SKM-1 treated with dmso at 0.1 percent for 144 hours (cell line): Measurements from ENCODE around the gene SNAPC2.

Experiments
- DNase-seq: peaks from one replicate; lab custom pipeline; 2025; ENCODE audit not compliant: unreplicated experiment; lab: John Stamatoyannopoulos, UW

Gene SNAPC2

DNA sequence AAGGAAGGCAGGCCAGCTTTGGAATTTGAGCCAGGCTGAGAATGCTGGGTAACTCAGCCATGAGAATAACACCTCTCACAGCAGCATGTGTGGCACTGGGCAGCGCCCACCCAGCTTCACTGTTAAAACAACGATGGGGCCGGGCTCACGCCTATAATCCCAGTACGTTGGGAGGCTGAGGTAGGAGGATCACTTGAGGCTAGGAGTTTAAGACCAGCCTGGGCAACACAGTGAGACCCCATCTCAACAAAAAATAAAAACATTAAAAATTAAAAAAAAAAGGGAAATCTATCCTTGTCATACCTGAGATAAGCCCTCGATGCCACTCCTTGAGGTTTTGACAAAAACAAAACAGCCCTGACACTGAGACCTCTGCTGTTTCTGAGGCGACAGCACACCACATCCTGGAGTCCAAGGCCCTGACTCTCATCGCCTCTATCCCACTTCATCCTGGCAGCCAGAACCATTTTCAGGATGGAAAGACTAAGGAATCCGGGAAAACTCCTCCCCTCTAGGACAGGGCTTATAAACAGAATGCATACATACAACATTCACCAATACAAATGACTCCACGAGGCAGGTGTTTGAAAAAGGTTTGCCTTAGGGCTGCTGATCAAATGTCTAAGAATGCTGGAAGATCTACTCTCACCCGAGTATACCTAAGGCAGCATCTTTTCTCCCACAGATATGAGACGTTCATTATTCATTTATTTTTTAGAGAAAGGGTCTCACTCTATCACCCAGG lies 46.0 kb downstream of the SNAPC2 start:
- no peak for DNase-seq

DNA sequence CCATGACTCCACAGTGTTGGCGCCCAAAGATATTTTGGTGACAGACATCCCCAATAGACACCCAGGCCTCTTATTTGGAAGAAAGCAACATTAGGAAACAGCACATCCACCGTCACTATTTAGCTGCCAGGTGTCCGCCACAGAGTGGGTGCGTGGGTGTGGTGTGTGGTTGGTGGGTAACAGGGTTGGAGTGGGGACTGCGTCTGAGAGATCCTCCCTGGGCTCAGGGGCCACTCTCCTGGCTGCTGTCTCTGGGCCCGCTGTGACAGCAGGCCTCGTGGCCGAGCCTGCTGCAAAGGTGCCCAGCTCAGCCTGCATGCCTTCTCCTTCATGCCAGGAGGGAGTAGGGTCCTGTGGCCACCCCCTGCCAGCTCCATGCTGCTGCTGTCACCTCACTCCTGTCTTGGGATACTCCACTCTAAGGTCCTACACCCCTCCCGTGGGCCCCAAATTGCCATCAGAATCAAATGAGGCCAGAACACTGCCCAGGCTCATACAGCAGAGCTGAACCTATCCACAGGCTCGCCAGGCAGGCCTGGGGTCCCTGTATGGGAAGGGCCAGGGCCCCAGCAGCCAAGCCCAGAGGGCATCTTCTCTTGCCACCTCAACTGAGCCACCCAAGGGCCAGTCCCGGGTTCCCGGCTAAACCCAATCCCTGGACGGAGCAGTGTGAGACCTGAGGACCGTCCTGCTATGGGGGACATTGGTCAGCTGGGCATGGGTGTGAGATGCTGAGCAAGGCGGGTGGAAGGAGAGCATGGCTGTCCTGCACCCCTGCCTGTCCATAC lies 48.1 kb downstream of the SNAPC2 start:
- no peak for DNase-seq

DNA sequence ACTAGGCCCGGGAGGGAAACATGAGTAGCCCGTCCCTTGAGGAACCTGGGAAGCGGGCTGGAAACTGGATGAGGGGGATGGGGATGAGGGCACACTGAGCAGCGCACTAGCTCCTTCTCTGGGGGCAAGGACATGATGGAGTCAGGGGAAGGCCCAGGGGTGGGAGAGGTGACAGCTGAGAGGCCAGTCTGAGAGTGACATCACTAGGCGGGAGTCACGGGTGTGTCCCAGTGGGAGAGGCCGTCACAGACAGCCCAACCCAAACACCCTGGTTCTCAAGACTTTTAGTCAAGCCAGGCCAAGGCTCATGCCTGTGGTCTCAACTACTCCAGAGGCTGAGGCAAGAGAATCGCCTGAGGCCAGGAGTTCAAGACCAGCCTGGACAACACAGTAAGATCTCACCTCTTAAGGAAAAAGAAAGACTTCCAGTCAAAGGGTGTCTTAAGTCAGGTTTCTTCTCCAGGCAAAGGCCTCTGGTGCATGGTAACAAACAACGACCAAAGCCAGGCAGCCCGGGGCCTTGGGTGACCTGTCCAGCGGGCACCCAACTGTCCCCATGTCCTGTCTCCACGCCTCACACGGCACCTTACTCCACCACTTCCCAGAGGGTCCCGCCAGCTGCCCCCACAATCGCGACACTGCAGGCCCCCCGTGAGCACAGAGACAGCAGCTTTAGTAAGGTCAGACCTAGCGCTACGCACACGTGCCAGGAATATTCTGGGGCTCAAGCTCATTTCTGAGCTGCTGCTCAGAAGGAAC lies 48.8 kb downstream of the SNAPC2 start:
- DNase-seq = no peak

DNA sequence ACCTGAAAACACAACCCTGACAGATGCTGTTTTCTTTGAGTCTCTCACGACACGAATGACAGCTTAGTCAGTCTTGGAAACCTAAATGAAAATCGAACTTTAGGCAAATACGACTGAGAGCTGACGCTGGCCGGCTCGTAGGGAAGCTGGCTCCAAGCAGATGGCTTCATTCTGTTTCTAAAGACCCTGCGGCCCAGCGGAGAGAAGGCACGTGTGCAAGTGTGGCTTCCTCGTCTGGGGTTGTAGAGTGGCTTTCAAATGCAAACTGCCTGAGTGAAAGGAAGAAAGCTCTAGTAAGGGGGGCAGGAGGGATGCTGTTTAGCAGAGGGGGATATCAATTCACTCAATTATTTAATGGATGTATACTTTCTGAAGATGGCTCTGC lies 49.4 kb downstream of the SNAPC2 start:
- no peak for DNase-seq

DNA sequence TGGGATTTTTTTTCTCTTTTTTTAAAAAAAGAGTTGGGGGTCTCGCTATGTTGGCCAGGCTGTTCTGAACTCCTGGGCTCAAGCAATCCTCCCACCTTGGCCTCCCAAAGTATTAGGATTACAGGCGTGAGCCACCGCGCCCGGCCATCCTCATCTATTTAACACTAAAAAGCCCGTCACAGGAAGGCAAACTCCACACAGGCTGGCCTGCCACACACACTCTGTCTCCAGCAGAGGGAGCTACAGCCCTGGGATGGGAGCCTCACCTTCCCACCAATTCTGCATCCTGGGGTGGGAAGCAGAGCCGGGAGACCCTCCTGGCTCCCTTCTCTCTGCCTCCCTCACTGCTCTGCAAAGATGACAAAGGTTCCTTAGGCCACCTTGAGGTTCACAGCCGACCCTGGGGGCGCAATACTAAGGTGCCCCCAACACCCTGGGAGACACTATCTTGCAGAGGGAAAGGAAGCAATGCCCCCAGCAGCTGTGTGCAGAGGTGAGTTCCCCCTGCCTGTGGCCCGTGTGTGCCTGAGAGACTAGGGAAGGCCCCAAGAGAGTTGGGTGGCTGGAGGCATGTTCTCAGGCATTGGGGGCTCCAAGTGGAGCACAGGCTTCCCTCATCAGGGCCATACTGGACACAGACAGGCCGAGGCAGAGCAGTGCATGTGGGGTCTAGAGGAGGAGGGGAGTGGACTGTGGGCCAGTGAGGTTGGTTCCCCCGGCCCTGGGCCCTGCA lies 50.7 kb downstream of the SNAPC2 start:
- DNase-seq = peak; percentile 2

DNA sequence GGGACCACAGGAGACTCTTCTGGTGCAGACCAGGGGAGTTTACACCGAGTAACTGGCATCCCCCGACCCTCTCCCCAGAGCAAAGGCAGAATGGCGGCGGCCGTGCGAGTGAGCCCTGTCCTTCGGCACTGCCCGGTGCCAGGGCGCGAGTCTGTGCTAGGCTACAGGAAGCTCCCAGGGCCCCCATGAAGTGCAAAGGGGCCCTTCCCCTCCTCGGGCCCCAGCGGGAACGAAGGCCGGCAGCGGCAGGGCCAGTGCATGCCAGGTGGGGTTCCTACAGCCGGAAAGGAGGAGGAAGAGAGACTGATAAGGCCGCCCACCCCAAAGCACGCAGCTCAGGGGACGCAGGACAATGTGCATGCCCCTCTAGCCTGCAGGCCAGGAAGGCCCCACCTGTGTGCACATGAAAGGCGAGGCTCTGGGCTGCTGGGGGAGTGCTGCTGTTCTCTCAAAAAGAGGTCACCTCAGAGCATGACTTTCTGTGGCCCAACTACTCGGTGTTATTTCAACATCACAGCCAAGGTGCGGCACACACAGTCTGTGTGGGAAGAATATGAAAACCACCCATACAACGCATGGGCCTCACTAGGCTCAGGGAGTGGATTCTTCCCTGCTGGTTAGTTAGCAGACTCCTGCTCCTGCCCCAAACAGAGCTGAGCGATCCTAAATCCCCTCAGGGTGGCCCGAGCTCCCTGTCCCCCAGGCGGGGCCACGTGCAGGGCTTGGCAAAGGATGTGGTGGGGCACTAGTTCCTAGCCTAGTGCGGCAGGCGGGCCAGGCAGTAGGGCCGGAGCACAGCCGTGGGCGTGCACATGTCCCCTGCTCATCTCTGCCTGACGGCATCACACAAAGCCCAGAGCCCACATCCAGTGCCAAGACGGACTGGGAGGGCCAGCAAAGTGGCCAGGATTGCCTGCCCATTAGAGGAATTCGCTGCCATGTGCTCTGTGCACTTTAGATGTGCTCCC lies 51.7 kb downstream of the SNAPC2 start:
- no peak for DNase-seq
